Measurements from ENCODE around the gene USP25.

GRCh38 chr21:15872236-15872635, 142.5 kb downstream of the USP25 start:
- no peak for TF ChIP-seq POLR2A (IDR thresholded peaks at IDR 0.05)
- TF ChIP-seq, protein P1, sequence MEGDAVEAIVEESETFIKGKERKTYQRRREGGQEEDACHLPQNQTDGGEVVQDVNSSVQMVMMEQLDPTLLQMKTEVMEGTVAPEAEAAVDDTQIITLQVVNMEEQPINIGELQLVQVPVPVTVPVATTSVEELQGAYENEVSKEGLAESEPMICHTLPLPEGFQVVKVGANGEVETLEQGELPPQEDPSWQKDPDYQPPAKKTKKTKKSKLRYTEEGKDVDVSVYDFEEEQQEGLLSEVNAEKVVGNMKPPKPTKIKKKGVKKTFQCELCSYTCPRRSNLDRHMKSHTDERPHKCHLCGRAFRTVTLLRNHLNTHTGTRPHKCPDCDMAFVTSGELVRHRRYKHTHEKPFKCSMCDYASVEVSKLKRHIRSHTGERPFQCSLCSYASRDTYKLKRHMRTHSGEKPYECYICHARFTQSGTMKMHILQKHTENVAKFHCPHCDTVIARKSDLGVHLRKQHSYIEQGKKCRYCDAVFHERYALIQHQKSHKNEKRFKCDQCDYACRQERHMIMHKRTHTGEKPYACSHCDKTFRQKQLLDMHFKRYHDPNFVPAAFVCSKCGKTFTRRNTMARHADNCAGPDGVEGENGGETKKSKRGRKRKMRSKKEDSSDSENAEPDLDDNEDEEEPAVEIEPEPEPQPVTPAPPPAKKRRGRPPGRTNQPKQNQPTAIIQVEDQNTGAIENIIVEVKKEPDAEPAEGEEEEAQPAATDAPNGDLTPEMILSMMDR (IDR thresholded peaks at IDR 0.05), result no peak

All from testis (tissue), 2 donors.